MCF 10A (cell line): Measurements from ENCODE around the gene NUP35. TPM values are rescaled to one million over a fixed set of nuclear protein-coding genes. Genes with fewer than 3 reads are reported as not detected.
A peak's percentile ranks its signal among the peaks of the same experiment; 100 is the strongest.

Experiments used
- BruUV-seq: library from RNA; stranded (reverse); fragments of 400-500 nt; replicated peaks from 2 replicates; lab custom pipeline; 2021; lab: Mats Ljungman, UMichigan
- CTCF ChIA-PET: fragments of 300-600 bp; sonication (Branson Sonifier 250); formaldehyde crosslinking; extraction: SDS; loops from one replicate; lab custom pipeline; 2021; ENCODE audit warnings: antibody characterized with exemption, inconsistent platforms; lab: Yijun Ruan, JAX
- POLR2A ChIA-PET: fragments of 300-600, 350-650 bp; sonication (Branson Sonifier 250); formaldehyde crosslinking; extraction: SDS; loops from one replicate; lab custom pipeline; 2020; ENCODE audit warnings: antibody characterized with exemption, inconsistent platforms; lab: Yijun Ruan, JAX
- DNase-seq: peaks from one replicate; pipeline ENCODE4 v3.0.0-alpha.2; 2018; ENCODE audit not compliant: unreplicated experiment
- H3K27ac Mint-ChIP-seq: one replicate; pipeline ENCODE4 v1.8.0; 2022; ENCODE audit warnings: mild to moderate bottlenecking, low read depth, mixed read lengths; ENCODE audit not compliant: unreplicated experiment
- H3K27me3 Mint-ChIP-seq: one replicate; pipeline ENCODE4 v1.8.0; 2022; ENCODE audit warnings: mixed read lengths; ENCODE audit not compliant: insufficient read depth, unreplicated experiment
- H3K36me3 Mint-ChIP-seq: one replicate; pipeline ENCODE4 v1.8.0; 2022; ENCODE audit warnings: mild to moderate bottlenecking, moderate library complexity, mixed read lengths; ENCODE audit not compliant: insufficient read depth, unreplicated experiment
- H3K4me1 Mint-ChIP-seq: one replicate; pipeline ENCODE4 v1.8.0; 2022; ENCODE audit warnings: mixed read lengths; ENCODE audit not compliant: insufficient read depth, unreplicated experiment
- H3K4me3 Mint-ChIP-seq: one replicate; pipeline ENCODE4 v1.8.0; 2022; ENCODE audit warnings: mild to moderate bottlenecking, moderate library complexity, mixed read lengths; ENCODE audit not compliant: unreplicated experiment
- H3K9me3 Mint-ChIP-seq: one replicate; pipeline ENCODE4 v1.8.0; 2022; ENCODE audit warnings: mixed read lengths; ENCODE audit not compliant: unreplicated experiment
- CTCF ChIP-seq: fragments of 200-600 bp; IDR thresholded peaks from one replicate; pipeline ENCODE4 v1.8.0; 2022; ENCODE audit warnings: antibody characterized with exemption, mild to moderate bottlenecking; ENCODE audit not compliant: unreplicated experiment
- intact Hi-C: fragments of 100-400 bp; cut with micrococcal nuclease; formaldehyde crosslinking; loops from 2 replicates; pipeline ENCODE4 v1.14.1; 2022
- total RNA-seq: library from RNA; stranded (reverse); gene quantifications from 2 replicates; pipeline ENCODE4 v1.2.3, GENCODE V29; 2022

NUP35 gene
- total RNA-seq, 1 experiment from 2014 or later: 19.2 TPM

DNA sequence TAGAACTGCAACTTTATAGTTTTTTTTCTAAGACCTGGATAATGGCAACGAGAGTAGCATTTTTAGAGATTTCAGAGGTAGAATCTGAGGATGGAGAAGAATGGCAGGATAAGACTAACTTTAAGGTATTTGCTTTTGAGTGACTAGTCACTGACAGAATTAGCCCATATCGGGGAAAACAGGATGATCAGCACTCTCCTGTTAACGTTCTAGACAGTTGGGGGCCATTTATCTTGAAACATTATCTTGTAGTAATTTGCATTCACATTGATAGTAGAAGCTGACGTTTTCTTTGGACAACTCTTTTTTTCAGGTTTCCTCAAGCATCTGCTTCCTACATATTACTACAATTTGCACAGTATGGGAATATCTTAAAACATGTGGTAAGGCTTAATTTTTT lies 32.9 kb downstream of the NUP35 start:
- no TSS peak for BruUV-seq
- H3K9me3 Mint-ChIP-seq: no peaks in the 10 kb centered on the region
- POLR2A ChIA-PET: no interaction called here
- peaks cover 5% of the 10 kb centered on the region for H3K4me1 Mint-ChIP-seq
- no peak overlapping the region for H3K27ac Mint-ChIP-seq
- peaks cover 30% of the 10 kb centered on the region for H3K36me3 Mint-ChIP-seq
- intact Hi-C loops: no loop called here
- H3K27me3 Mint-ChIP-seq: no peaks in the 10 kb centered on the region
- no peak overlapping the region for H3K4me3 Mint-ChIP-seq
- CTCF ChIA-PET: no interaction called here
- no peak for TF ChIP-seq CTCF
- DNase-seq: no peak

DNA sequence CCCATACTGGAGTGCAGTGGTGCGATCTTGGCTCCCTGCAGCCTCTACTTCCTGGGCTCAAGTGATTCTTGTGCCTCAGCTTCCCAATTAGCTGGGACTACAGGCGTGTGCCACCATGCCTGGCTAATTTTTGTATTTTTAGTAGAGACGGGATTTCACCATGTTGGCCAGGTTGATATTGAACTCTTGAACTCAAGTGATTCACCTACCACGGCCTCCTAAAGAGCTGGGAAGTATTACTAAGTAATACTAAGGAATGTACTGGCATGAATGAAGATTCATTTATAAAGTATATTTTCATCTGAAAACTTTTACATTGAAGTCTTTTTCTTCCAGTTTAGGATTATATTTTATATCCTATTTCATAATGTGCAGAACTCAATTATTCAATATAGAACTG lies 38.1 kb downstream of the NUP35 start:
- POLR2A ChIA-PET: no interaction called here
- CTCF ChIA-PET: interaction anchor here (0.5 to 0.7 kb wide), 2 partner anchors 30 to 1609 kb away, joined by 3 read pairs; no protein-coding TSS in a partner anchor
- peak; percentile 10 for DNase-seq
- BruUV-seq: no TSS peak
- no peak for TF ChIP-seq CTCF
- peaks cover 68% of the 10 kb centered on the region for H3K36me3 Mint-ChIP-seq
- no peaks in the 10 kb centered on the region for H3K9me3 Mint-ChIP-seq
- intact Hi-C loops: no loop called here
- H3K4me3 Mint-ChIP-seq: no peak overlapping the region
- H3K27ac Mint-ChIP-seq: no peak overlapping the region
- H3K27me3 Mint-ChIP-seq: no peaks in the 10 kb centered on the region
- H3K4me1 Mint-ChIP-seq: no peaks in the 10 kb centered on the region

DNA sequence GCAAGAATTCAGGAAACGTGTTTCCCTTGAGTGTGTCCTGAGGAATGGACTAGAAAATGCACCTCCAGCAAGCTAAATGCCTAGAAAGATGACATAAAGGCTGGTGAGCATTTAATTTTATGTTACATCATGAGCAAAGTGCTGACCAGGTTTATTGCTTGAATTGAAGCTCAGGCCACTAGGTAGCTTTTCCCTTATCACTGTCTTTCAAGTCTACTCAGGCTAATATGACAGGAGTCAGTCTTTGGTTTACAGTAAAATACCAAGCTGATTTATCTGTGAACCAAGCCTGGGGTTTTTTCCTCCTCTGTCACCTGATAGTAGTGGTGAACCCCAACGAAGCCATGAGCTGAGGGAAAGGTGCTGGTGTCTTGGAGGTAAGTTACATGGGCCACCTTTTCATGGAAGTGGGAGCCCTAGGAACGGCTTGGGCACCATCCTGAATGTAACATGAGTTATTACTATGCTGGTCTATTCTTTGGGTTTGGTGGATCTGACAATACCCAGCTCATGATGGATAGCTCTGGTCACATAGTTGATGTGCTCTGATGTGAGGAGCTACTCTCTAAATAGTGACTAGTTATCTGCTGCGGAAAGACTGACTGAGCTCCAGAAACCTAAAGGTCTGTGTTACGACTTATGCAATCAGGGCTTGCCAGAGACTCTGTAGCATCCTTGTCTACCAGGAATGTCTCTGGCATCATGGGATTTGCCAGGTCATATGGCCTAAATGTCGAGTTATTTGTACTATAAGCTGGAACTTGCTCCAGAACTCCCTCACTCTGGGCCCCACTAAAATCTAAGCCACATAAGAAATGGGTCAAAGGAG lies 39.8 kb downstream of the NUP35 start:
- Mint-ChIP-seq H3K4me3 (no peak overlapping the region), H3K27ac (no peak overlapping the region), H3K9me3 (no peaks in the 10 kb centered on the region), H3K27me3 (no peaks in the 10 kb centered on the region), H3K36me3 (peaks cover 68% of the 10 kb centered on the region), H3K4me1 (peaks cover 6% of the 10 kb centered on the region)
- DNase-seq: no peak
- CTCF ChIA-PET: interaction anchor here (0.6 to 0.7 kb wide), 2 partner anchors 8 to 486 kb away, joined by 3 read pairs; no protein-coding TSS in a partner anchor
- POLR2A ChIA-PET: interaction anchor here (0.9 to 1.7 kb wide), 2 partner anchors 9 to 18 kb away, joined by 3 to 4 read pairs; no protein-coding TSS in a partner anchor
- no TSS peak for BruUV-seq
- intact Hi-C loops: no loop called here
- no peak for TF ChIP-seq CTCF

DNA sequence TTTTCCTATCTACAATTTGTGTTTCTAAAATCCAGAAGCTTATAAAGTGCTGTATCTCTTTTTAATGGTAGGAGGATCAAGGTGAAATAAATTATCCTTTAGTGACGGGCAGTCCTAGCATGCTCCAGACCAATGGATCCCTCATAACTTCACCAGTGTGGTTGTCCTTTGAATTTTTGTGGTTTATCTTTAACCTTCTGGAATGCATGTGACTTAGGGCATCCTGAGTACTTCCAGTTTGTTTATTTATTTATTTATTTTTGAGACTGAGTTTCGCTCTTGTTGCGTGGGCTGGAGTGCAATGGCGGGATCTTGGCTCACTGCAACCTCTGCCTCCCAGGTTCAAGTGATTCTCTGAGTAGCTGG lies 40.4 kb downstream of the NUP35 start:
- Mint-ChIP-seq H3K4me1 (peaks cover 12% of the 10 kb centered on the region), H3K4me3 (no peak overlapping the region), H3K27ac (no peak overlapping the region), H3K9me3 (no peaks in the 10 kb centered on the region), H3K27me3 (no peaks in the 10 kb centered on the region), H3K36me3 (peaks cover 66% of the 10 kb centered on the region)
- DNase-seq: no peak
- POLR2A ChIA-PET: interaction anchor here (0.9 kb wide), 1 partner anchor 18 kb away, joined by 3 read pairs; no protein-coding TSS in a partner anchor
- intact Hi-C loops: no loop called here
- BruUV-seq: no TSS peak
- CTCF ChIA-PET: interaction anchor here (0.6 kb wide), 1 partner anchor 487 kb away, joined by 3 read pairs; no protein-coding TSS in a partner anchor
- no peak for TF ChIP-seq CTCF
